ENCODE measurements around the gene CSNK1D. TPM values are rescaled to one million over a fixed set of nuclear protein-coding genes. Genes with fewer than 3 reads are reported as not detected.

CSNK1D gene
- total and polyA plus RNA-seq, 10 of the 15 experiments (the other 5 are each of a cell fraction or from before 2014, with no cell fraction given): 5.7 to 105 (median 58.1) TPM

DNA sequence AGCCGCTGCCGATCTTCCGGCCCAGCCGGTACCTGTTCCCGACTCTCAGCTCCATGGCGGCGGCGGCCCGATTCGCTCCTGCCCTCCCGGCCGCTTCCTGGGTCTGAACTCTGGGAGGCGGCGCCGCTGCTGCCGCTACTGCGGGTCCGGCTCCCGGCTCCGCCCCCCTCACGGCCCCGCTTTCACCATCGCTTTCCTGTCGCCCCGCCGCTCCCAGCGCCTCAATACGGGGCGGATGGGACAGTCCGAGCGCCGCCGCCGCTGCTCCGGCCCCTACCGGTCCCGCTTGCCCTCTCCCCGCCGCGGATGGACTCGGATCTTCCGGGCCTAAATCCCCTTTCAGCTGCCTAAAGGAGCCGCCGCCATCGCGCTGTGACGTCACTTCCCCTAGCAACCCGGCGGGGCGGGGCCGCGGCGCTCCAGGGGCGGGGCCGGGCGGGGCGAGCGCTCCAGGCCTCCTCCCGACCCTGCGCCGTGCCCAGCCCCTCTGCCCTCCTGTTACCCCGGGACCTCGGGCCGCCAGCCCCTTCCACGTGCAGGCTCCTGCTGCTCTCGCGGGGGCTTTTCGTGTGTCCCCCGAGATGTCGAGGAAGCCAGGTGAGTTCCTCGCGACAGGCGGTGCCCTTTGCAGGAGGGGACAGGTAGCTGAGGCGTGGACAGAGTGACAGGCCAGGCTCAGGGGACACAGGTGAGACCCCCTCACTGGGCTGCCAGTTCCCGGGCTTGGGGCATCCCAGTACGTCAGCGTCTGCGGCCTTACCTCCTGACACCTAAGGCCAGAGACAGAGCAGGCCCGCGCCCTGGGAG, at the start of gene CSNK1D (continued):
- TF ChIP-seq GATAD2B (conservative IDR thresholded peaks at IDR 0.05; ENCODE audit: low read depth) (peak; percentile 90), POLR2A (IDR thresholded peaks at IDR 0.05; ENCODE audit: low read depth, low read length) (peak; percentile 89), NRF1 (conservative IDR thresholded peaks at IDR 0.05; ENCODE audit: low read depth, low read length) (no peak), NBN (IDR thresholded peaks at IDR 0.05) (peak; percentile 99), SMC3 (IDR thresholded peaks at IDR 0.05; ENCODE audit: borderline replicate concordance, low read length) (no peak), BACH1 (IDR thresholded peaks at IDR 0.05; ENCODE audit: borderline replicate concordance) (peak; percentile 72), TCF3 (IDR thresholded peaks at IDR 0.05; ENCODE audit: borderline replicate concordance, insufficient read depth, low read depth, low read length) (no peak), ZZZ3 (IDR thresholded peaks at IDR 0.05; ENCODE audit: control insufficient read depth, insufficient read length, low read depth) (peak; percentile 69), CBFB (IDR thresholded peaks at IDR 0.05; ENCODE audit: low read depth) (no peak), ZNF274 (IDR thresholded peaks at IDR 0.05; ENCODE audit: insufficient read depth, insufficient read length) (no peak), FOXM1 (IDR thresholded peaks at IDR 0.05; ENCODE audit: low read depth, low read length) (no peak), CREB1 (IDR thresholded peaks at IDR 0.05; ENCODE audit: low read depth) (peak; percentile 90), POLR2AphosphoS5 (IDR thresholded peaks at IDR 0.05; ENCODE audit: low read length) (peak; percentile 71), STAT1 (conservative IDR thresholded peaks at IDR 0.05) (no peak; the same call in 1 of the 2 replicates), NFIC (IDR thresholded peaks at IDR 0.05; ENCODE audit: low read depth, low read length) (no peak), HDAC6 (IDR thresholded peaks at IDR 0.05; ENCODE audit: unreplicated experiment) (no peak), NR2F1 (conservative IDR thresholded peaks at IDR 0.05) (peak; percentile 77), PAX5 (IDR thresholded peaks at IDR 0.05; ENCODE audit: borderline replicate concordance, low read depth, low read length) (no peak), POLR2AphosphoS2 (IDR thresholded peaks at IDR 0.05; ENCODE audit: low read depth, low read length) (peak; percentile 92), BMI1 (IDR thresholded peaks at IDR 0.05; ENCODE audit: borderline replicate concordance) (no peak)
- TF ChIP-seq, protein P1, sequence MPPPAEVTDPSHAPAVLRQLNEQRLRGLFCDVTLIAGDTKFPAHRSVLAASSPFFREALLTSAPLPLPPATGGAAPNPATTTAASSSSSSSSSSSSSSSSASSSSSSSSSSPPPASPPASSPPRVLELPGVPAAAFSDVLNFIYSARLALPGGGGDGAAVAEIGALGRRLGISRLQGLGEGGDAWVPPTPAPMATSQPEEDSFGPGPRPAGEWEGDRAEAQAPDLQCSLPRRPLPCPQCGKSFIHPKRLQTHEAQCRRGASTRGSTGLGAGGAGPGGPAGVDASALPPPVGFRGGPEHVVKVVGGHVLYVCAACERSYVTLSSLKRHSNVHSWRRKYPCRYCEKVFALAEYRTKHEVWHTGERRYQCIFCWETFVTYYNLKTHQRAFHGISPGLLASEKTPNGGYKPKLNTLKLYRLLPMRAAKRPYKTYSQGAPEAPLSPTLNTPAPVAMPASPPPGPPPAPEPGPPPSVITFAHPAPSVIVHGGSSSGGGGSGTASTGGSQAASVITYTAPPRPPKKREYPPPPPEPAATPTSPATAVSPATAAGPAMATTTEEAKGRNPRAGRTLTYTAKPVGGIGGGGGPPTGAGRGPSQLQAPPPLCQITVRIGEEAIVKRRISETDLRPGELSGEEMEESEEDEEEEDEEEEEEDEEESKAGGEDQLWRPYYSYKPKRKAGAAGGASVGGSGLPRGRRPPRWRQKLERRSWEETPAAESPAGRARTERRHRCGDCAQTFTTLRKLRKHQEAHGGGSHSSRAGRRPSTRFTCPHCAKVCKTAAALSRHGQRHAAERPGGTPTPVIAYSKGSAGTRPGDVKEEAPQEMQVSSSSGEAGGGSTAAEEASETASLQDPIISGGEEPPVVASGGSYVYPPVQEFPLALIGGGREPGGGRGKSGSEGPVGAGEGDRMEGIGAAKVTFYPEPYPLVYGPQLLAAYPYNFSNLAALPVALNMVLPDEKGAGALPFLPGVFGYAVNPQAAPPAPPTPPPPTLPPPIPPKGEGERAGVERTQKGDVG (CRISPR knock-in tag; IDR thresholded peaks at IDR 0.05): no peak
- TF ChIP-seq, protein P2, sequence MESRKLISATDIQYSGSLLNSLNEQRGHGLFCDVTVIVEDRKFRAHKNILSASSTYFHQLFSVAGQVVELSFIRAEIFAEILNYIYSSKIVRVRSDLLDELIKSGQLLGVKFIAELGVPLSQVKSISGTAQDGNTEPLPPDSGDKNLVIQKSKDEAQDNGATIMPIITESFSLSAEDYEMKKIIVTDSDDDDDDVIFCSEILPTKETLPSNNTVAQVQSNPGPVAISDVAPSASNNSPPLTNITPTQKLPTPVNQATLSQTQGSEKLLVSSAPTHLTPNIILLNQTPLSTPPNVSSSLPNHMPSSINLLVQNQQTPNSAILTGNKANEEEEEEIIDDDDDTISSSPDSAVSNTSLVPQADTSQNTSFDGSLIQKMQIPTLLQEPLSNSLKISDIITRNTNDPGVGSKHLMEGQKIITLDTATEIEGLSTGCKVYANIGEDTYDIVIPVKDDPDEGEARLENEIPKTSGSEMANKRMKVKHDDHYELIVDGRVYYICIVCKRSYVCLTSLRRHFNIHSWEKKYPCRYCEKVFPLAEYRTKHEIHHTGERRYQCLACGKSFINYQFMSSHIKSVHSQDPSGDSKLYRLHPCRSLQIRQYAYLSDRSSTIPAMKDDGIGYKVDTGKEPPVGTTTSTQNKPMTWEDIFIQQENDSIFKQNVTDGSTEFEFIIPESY (IDR thresholded peaks at IDR 0.05): no peak
- TF ChIP-seq, protein P3, sequence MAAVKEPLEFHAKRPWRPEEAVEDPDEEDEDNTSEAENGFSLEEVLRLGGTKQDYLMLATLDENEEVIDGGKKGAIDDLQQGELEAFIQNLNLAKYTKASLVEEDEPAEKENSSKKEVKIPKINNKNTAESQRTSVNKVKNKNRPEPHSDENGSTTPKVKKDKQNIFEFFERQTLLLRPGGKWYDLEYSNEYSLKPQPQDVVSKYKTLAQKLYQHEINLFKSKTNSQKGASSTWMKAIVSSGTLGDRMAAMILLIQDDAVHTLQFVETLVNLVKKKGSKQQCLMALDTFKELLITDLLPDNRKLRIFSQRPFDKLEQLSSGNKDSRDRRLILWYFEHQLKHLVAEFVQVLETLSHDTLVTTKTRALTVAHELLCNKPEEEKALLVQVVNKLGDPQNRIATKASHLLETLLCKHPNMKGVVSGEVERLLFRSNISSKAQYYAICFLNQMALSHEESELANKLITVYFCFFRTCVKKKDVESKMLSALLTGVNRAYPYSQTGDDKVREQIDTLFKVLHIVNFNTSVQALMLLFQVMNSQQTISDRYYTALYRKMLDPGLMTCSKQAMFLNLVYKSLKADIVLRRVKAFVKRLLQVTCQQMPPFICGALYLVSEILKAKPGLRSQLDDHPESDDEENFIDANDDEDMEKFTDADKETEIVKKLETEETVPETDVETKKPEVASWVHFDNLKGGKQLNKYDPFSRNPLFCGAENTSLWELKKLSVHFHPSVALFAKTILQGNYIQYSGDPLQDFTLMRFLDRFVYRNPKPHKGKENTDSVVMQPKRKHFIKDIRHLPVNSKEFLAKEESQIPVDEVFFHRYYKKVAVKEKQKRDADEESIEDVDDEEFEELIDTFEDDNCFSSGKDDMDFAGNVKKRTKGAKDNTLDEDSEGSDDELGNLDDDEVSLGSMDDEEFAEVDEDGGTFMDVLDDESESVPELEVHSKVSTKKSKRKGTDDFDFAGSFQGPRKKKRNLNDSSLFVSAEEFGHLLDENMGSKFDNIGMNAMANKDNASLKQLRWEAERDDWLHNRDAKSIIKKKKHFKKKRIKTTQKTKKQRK (IDR thresholded peaks at IDR 0.05; ENCODE audit: low read depth, low read length): no peak

All from GM12878 (cell line).